Caco-2 (cell line): Measurements from ENCODE around the gene SCN7A. TPM values are rescaled to one million over a fixed set of nuclear protein-coding genes. Genes with fewer than 3 reads are reported as not detected.

Experiments used
- BruUV-seq: library from RNA; stranded (reverse); fragments of 400-500 nt; replicated peaks from 2 replicates; lab custom pipeline; 2021; lab: Mats Ljungman, UMichigan
- CTCF ChIA-PET: fragments of 300-600 bp; sonication (Branson Sonifier 250); formaldehyde crosslinking; loops from one replicate; lab custom pipeline; 2022; ENCODE audit warnings: antibody characterized with exemption; lab: Charles Lee
- POLR2A ChIA-PET: fragments of 300-600 bp; sonication (Branson Sonifier 250); formaldehyde crosslinking; loops from one replicate; lab custom pipeline; 2022; ENCODE audit warnings: antibody characterized with exemption; lab: Charles Lee
- DNase-seq, 2 experiments: peaks; one replicate each; pipeline versions ENCODE4 v3.0.0 to v3.0.0-alpha.2; 2020 to 2022
- H3K27me3 ChIP-seq: replicated peaks from 2 replicates; pipeline ENCODE4 v1.6.0; 2011; ENCODE audit warnings: low read length; ENCODE audit not compliant: control insufficient read depth, insufficient read depth
- H3K36me3 ChIP-seq: 2 replicates; pipeline ENCODE4 v1.5.1; 2011; ENCODE audit warnings: low read length; ENCODE audit not compliant: control insufficient read depth, insufficient read depth
- H3K4me1 ChIP-seq: fragments of 250-450 bp; sonication (Bioruptor Pico); 2 replicates; pipeline ENCODE4 v1.5.1; 2020; ENCODE audit warnings: mild to moderate bottlenecking
- H3K4me3 ChIP-seq: 2 replicates; pipeline ENCODE4 v1.5.1; 2011; ENCODE audit warnings: low read depth, mild to moderate bottlenecking, control low read depth, low read length
- H3K9me3 ChIP-seq: fragments of 250-450 bp; sonication (Bioruptor Pico); 2 replicates; pipeline ENCODE4 v1.5.1; 2020; ENCODE audit warnings: mild to moderate bottlenecking, moderate library complexity
- H3K27ac Mint-ChIP-seq: one replicate; pipeline ENCODE4 v1.8.0; 2022; ENCODE audit warnings: mixed read lengths; ENCODE audit not compliant: unreplicated experiment
- H3K27me3 Mint-ChIP-seq: one replicate; pipeline ENCODE4 v1.8.0; 2022; ENCODE audit warnings: mixed read lengths; ENCODE audit not compliant: insufficient read depth, unreplicated experiment
- H3K36me3 Mint-ChIP-seq: one replicate; pipeline ENCODE4 v1.8.0; 2022; ENCODE audit warnings: mild to moderate bottlenecking, mixed read lengths; ENCODE audit not compliant: insufficient read depth, unreplicated experiment
- H3K4me1 Mint-ChIP-seq: one replicate; pipeline ENCODE4 v1.8.0; 2022; ENCODE audit warnings: low read depth, mixed read lengths; ENCODE audit not compliant: unreplicated experiment
- H3K4me3 Mint-ChIP-seq: one replicate; pipeline ENCODE4 v1.8.0; 2022; ENCODE audit warnings: mild to moderate bottlenecking, moderate library complexity, mixed read lengths; ENCODE audit not compliant: unreplicated experiment
- H3K9me3 Mint-ChIP-seq: one replicate; pipeline ENCODE4 v1.8.0; 2022; ENCODE audit warnings: mixed read lengths; ENCODE audit not compliant: unreplicated experiment
- CTCF ChIP-seq, 2 experiments: fragments of 200-600 bp in 1 of 2; IDR thresholded peaks; 1 replicate in 1 of 2; 2 replicates in 1 of 2; pipeline versions ENCODE4 v1.5.1 to v1.8.0; 2011 to 2022; ENCODE audit warnings: antibody characterized with exemption in 1 of 2, control low read depth in 1 of 2, inconsistent platforms in 1 of 2, low read depth in 1 of 2, low read length in 1 of 2, mild to moderate bottlenecking in 1 of 2, moderate library complexity in 1 of 2; ENCODE audit not compliant: insufficient read depth in 1 of 2, severe bottlenecking in 1 of 2, unreplicated experiment in 1 of 2
- intact Hi-C: fragments of 100-400 bp; cut with micrococcal nuclease; formaldehyde crosslinking; loops from one replicate; pipeline ENCODE4 v1.10.0; 2022; ENCODE audit not compliant: unreplicated experiment
- total RNA-seq: library from RNA; stranded (reverse); gene quantifications from 2 replicates; pipeline ENCODE4 v1.2.3, GENCODE V29; 2022

SCN7A gene
- total RNA-seq, 1 experiment from 2014 or later = 0.27 TPM

DNA sequence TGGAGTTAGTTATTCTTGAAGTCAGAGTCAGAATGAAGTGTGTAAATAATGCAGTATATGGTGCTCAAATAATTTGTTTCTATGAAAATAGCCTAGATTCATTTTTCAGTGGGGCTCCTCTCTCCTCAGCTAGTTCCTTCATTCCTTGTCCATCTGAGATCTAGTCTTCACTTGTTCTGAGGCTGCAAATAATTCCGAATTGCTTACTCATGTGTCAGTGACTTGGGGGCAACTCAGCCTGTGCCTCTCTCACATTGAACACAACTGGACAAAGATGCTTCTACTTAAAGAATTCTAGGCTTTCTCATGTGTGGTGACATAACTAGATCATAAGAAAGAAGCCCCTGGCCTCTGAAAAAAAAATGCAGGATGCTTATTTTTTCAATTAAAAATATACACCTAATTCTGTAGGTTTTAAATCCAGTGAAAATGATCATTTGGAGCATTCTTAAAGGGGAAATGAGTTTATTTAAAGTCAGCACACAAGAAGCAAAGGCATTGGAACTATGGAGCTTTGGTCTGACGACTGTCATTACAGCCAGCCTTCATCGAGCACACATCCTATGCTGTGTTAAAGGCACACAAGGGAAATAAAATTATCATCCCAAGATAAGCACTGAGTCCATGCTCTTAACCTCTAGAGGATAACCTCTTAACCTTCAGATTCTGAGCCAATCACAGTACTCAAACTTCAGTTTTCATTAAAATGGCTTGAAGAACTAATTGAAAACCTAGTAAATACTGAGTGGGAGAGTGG, 24.8 kb upstream of the SCN7A start:
- H3K9me3 ChIP-seq = no peaks in the 10 kb centered on the region
- Mint-ChIP-seq H3K4me3 (no peak overlapping the region), H3K27me3 (no peaks in the 10 kb centered on the region), H3K4me1 (no peaks in the 10 kb centered on the region), H3K27ac (no peak overlapping the region), H3K9me3 (no peaks in the 10 kb centered on the region), H3K36me3 (no peaks in the 10 kb centered on the region)
- H3K27me3 ChIP-seq = no peaks in the 10 kb centered on the region
- H3K4me1 ChIP-seq = no peaks in the 10 kb centered on the region
- no peak for DNase-seq
- H3K36me3 ChIP-seq = no peaks in the 10 kb centered on the region
- ChIA-PET POLR2A (no interaction called here), CTCF (no interaction called here)
- no peak for TF ChIP-seq CTCF (IDR thresholded peaks at IDR 0.05; ENCODE audit: insufficient read depth in 1 of 2, low read depth in 1 of 2, low read length in 1 of 2, severe bottlenecking in 1 of 2, unreplicated experiment in 1 of 2)
- no peak overlapping the region for H3K4me3 ChIP-seq
- intact Hi-C loops = no loop called here
- BruUV-seq = no TSS peak

GRCh38 chr2:166517533-166518061, 23.5 kb upstream of the SCN7A start:
- H3K27me3 ChIP-seq = no peaks in the 10 kb centered on the region

More at GRCh38 chr2:166517533-166518061, 23.5 kb upstream of the SCN7A start:
- no peaks in the 10 kb centered on the region for H3K36me3 Mint-ChIP-seq
- ChIA-PET CTCF (no interaction called here), POLR2A (no interaction called here)
- H3K9me3 Mint-ChIP-seq = no peaks in the 10 kb centered on the region
- no peak overlapping the region for H3K27ac Mint-ChIP-seq
- peaks cover 2% of the 10 kb centered on the region for H3K27me3 Mint-ChIP-seq
- Histone ChIP-seq H3K36me3 (no peaks in the 10 kb centered on the region), H3K4me3 (no peak overlapping the region), H3K9me3 (no peaks in the 10 kb centered on the region), H3K4me1 (no peaks in the 10 kb centered on the region)
- no peak for DNase-seq
- no peaks in the 10 kb centered on the region for H3K4me1 Mint-ChIP-seq
- intact Hi-C loops = no loop called here
- BruUV-seq = no TSS peak
- TF ChIP-seq CTCF (IDR thresholded peaks at IDR 0.05; ENCODE audit: insufficient read depth in 1 of 2, low read depth in 1 of 2, low read length in 1 of 2, severe bottlenecking in 1 of 2, unreplicated experiment in 1 of 2) = no peak
- no peak overlapping the region for H3K4me3 Mint-ChIP-seq
